HEK293T (cell line): ENCODE data around the gene APBA1.

ENCODE experiments used
- BHLHE40 ChIP-seq: fragments of 450-650 bp; IDR thresholded peaks from 2 replicates; pipeline ENCODE4 v1.6.1; 2016; ENCODE audit warnings: mild to moderate bottlenecking, moderate library complexity, borderline replicate concordance
- CTBP1 ChIP-seq: fragments of 450-650 bp; IDR thresholded peaks from 2 replicates; pipeline ENCODE4 v1.6.1; 2016; ENCODE audit warnings: borderline replicate concordance
- ELF4 ChIP-seq: fragments of 450-650 bp; IDR thresholded peaks from 2 replicates; pipeline ENCODE4 v1.6.1; 2017; ENCODE audit warnings: antibody characterized with exemption
- FOXA1 ChIP-seq: fragments of 450-650 bp; IDR thresholded peaks from 2 replicates; pipeline ENCODE4 v1.6.1; 2016; ENCODE audit warnings: mild to moderate bottlenecking
- FOXK2 ChIP-seq: fragments of 450-650 bp; IDR thresholded peaks from 2 replicates; pipeline ENCODE4 v1.6.1; 2016; ENCODE audit warnings: mild to moderate bottlenecking
- HDGF ChIP-seq: fragments of 450-650 bp; IDR thresholded peaks from 2 replicates; pipeline ENCODE4 v1.6.1; 2017; ENCODE audit warnings: antibody characterized with exemption, borderline replicate concordance
- LEF1 ChIP-seq: fragments of 450-650 bp; IDR thresholded peaks from 2 replicates; pipeline ENCODE4 v1.6.1; 2017; ENCODE audit warnings: mild to moderate bottlenecking, borderline replicate concordance
- SP1 ChIP-seq: fragments of 450-650 bp; IDR thresholded peaks from 2 replicates; pipeline ENCODE4 v1.6.1; 2017

GRCh38 chr9:69584759-69585158, 87.4 kb downstream of the APBA1 start:
- no peak for TF ChIP-seq LEF1
- TF ChIP-seq BHLHE40: no peak
- TF ChIP-seq SP1: no peak
- no peak for TF ChIP-seq FOXK2
- no peak for TF ChIP-seq ELF4
- no peak for TF ChIP-seq CTBP1
- TF ChIP-seq FOXA1: no peak
- TF ChIP-seq HDGF: no peak
